ENCODE measurements around the gene KIAA1328. TPM values are rescaled to one million over a fixed set of nuclear protein-coding genes. Genes with fewer than 3 reads are reported as not detected.

The KIAA1328 gene
- total and polyA plus RNA-seq, 11 donors = 1.4 to 6.4 (median 4.0) TPM

GRCh38 chr18:37276111-37276890 is 447.4 kb downstream of the KIAA1328 start:
- DNase-seq (no peak), ATAC-seq (no peak)
- no peaks in the 10 kb centered on the region for H3K9me3 ChIP-seq
- H3K36me3 ChIP-seq = no peaks in the 10 kb centered on the region
- H3K27ac ChIP-seq = no peak overlapping the region
- H3K4me3 ChIP-seq = no peak overlapping the region
- intact Hi-C loops (cut with DNase I) = no loop called here
- peaks cover 0 to 6% (median 0%) of the 10 kb centered on the region in 12 donors for H3K4me1 ChIP-seq
- whole genome bisulfite sequencing, 4 donors = 70 to 87% (median 80%) methylated on average over 7 to 10 of the region's 10 CpGs
- TF ChIP-seq, protein P1, sequence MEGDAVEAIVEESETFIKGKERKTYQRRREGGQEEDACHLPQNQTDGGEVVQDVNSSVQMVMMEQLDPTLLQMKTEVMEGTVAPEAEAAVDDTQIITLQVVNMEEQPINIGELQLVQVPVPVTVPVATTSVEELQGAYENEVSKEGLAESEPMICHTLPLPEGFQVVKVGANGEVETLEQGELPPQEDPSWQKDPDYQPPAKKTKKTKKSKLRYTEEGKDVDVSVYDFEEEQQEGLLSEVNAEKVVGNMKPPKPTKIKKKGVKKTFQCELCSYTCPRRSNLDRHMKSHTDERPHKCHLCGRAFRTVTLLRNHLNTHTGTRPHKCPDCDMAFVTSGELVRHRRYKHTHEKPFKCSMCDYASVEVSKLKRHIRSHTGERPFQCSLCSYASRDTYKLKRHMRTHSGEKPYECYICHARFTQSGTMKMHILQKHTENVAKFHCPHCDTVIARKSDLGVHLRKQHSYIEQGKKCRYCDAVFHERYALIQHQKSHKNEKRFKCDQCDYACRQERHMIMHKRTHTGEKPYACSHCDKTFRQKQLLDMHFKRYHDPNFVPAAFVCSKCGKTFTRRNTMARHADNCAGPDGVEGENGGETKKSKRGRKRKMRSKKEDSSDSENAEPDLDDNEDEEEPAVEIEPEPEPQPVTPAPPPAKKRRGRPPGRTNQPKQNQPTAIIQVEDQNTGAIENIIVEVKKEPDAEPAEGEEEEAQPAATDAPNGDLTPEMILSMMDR (IDR thresholded peaks at IDR 0.05) = no peak
- no peak for TF ChIP-seq POLR2A (IDR thresholded peaks at IDR 0.05)
- peaks cover 0 to 64% (median 25%) of the 10 kb centered on the region in 9 donors for H3K27me3 ChIP-seq

DNA sequence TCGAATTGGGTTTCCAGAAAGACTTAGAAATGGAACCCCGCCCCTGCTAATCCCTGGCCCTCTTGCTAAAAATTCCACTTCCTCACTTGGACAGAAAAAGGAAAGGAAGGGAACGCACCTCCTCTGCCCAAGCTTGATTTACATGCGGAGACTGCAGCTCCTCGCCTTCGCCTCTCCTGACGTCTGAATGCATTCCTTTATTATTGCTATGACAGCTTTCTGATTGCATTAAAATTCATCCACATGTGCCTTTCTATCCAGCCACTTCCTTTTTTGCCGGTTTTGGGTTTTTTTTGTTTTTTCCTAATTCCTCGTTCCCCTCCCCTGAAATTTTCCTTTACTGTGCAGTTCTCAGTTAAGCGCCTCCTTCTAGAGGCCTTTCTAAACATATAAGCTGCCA is 448.9 kb downstream of the KIAA1328 start:
- no peak overlapping the region for H3K4me3 ChIP-seq
- no peak overlapping the region for H3K27ac ChIP-seq
- intact Hi-C loops (cut with DNase I) = no loop called here
- no peak for DNase-seq
- peaks cover 0 to 6% (median 0%) of the 10 kb centered on the region in 12 donors for H3K4me1 ChIP-seq
- 58 to 67% (median 63%) methylated on average over 10 of the region's 10 CpGs for WGBS, 4 donors
- TF ChIP-seq POLR2A (IDR thresholded peaks at IDR 0.05) = no peak
- TF ChIP-seq, protein P1 (IDR thresholded peaks at IDR 0.05) = no peak
- no peaks in the 10 kb centered on the region for H3K9me3 ChIP-seq
- H3K27me3 ChIP-seq = peaks cover 0 to 59% (median 25%) of the 10 kb centered on the region in 9 donors
- no peaks in the 10 kb centered on the region for H3K36me3 ChIP-seq
- no peak for ATAC-seq

Other genes starting within 250 kb of the KIAA1328 start
- 10 to 100 TPM; 22.2 to 67.6 (median 36.5) TPM for gene TPGS2, start 125 bp upstream of the KIAA1328 start, total RNA-seq
- 10 to 100 TPM; 12.5 to 38.3 TPM for gene TPGS2, start 125 bp upstream of the KIAA1328 start, polyA plus RNA-seq

Measured in heart left ventricle (tissue), 16 donors.